ENCODE data around the gene PTPRD.

- TF ChIP-seq CTCF (IDR thresholded peaks at IDR 0.05 in 8 of 11, conservative IDR thresholded peaks at IDR 0.05 in 3 of 11) = no peak
- no peak for TF ChIP-seq POLR2A (IDR thresholded peaks at IDR 0.05)
- TF ChIP-seq POLR2AphosphoS5 (IDR thresholded peaks at IDR 0.05) = no peak
These were observed 1740.9 kb downstream of the PTPRD start for GRCh38 chr9:8871796-8872445.
